Testis (tissue), 2 donors: ENCODE measurements around the gene DAB1.

Experiments used
- CTCF ChIP-seq, 3 experiments: fragments of 450-650 bp in 2 of 3; fragments of 200-600 bp in 1 of 3; sonication (generic) in 1 of 3; IDR thresholded peaks; one replicate each; pipeline ENCODE4 v1.5.1; 2016 to 2019; ENCODE audit warnings: antibody characterized with exemption in 3 of 3, mild to moderate bottlenecking in 2 of 3, moderate library complexity in 1 of 3
- POLR2A ChIP-seq: fragments of 450-650 bp; IDR thresholded peaks from one replicate; pipeline ENCODE4 v1.6.1; 2017; ENCODE audit warnings: antibody characterized with exemption, mild to moderate bottlenecking, moderate library complexity

- no peak for TF ChIP-seq CTCF (IDR thresholded peaks at IDR 0.05)
- TF ChIP-seq POLR2A = no peak
Measured at GRCh38 chr1:56965916-56966697, 457.8 kb downstream of the DAB1 start, which contains the start of gene C8B.
